IMR-90 (cell line): ENCODE measurements around the gene UPK1A.

Experiments
- CHD1 ChIP-seq: IDR thresholded peaks from 2 replicates; pipeline ENCODE4 v1.6.1; 2012; ENCODE audit warnings: low read depth, low read length, improper control_type of control experiment
- CTCF ChIP-seq: conservative IDR thresholded peaks from 2 replicates; pipeline ENCODE4 v1.5.1; 2012; ENCODE audit warnings: mild to moderate bottlenecking, low read depth, low read length, improper control_type of control experiment
- FOS ChIP-seq: fragments of 150-350 bp; IDR thresholded peaks from 2 replicates; pipeline ENCODE4 v1.6.1; 2016; ENCODE audit warnings: low read depth, low read length
- MAZ ChIP-seq: IDR thresholded peaks from 2 replicates; pipeline ENCODE4 v1.6.1; 2012; ENCODE audit warnings: low read depth, mild to moderate bottlenecking, low read length, improper control_type of control experiment, moderate library complexity, borderline replicate concordance
- POLR2A ChIP-seq: IDR thresholded peaks from 2 replicates; pipeline ENCODE4 v1.6.1; 2012; ENCODE audit warnings: mild to moderate bottlenecking, low read depth, low read length
- USF2 ChIP-seq: fragments of 150-350 bp; IDR thresholded peaks from 2 replicates; pipeline ENCODE4 v1.6.1; 2017; ENCODE audit warnings: mild to moderate bottlenecking, antibody characterized with exemption, low read length, low read depth

DNA sequence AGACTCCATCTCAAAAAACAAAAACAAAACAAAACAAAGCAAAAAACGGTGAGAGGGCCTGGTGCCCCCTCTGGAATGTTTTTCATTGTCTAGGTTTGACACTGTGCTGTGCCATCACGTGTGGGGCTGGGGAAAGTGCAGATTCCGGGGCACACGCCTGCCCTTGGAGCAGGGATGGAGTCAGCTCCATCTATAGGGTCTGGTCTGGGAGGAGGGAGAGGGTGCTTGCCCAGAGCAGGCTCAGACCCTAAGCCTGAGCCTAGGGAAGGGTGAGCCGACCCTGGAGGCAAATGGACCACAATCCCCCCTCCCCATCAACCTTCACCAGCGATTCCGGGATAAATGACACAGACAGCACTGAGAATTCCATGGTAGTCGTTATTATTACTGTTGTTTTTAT is 27.1 kb downstream of the UPK1A start:
- no peak for TF ChIP-seq CTCF
- TF ChIP-seq POLR2A, result no peak
- no peak for TF ChIP-seq MAZ
- no peak for TF ChIP-seq USF2
- no peak for TF ChIP-seq FOS
- no peak for TF ChIP-seq CHD1
